Stimulated activated CD8-positive, alpha-beta memory T cell treated with anti-CD3 and anti-CD28 coated beads, Interleukin-7, amount 100 ng/mL, for 1 hour (primary cell): ENCODE measurements around the gene PSMB9.
"Not testable (repeated sequence)": the region's sequence is repeated elsewhere in the genome, so short reads cannot be mapped to it uniquely, and the experiment has no call there.

Experiments
- DNase-seq, 2 donors: peaks; one replicate each; pipeline ENCODE4 v3.0.0-alpha.2; 2020; ENCODE audit warnings: low read depth in 2 of 2

Gene PSMB9

GRCh38 chr6:32860674-32861073 lies 6.7 kb downstream of the PSMB9 start:
- no peak for DNase-seq

DNA sequence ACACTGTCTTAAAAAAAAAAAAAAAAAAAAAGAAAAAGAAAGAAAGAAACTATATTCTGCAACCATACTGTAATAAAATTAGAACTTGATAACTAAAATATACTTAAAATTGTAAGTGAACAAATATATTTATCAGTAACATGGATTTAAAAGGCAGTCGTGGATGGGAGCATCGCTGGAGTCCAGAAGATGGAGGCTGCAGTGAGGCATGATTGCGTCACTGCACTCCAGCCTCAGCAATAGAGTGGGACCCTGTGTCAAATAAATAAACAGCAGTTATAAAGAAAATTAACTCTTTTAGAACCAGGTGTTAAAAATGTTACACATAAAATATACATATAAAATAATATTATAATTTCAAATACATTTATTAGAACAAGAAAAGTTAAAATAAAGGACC lies 8.7 kb downstream of the PSMB9 start:
- no peak for DNase-seq

- DNase-seq = no peak
Observed at GRCh38 chr6:32865724-32866443, 11.9 kb downstream of the PSMB9 start.

DNA sequence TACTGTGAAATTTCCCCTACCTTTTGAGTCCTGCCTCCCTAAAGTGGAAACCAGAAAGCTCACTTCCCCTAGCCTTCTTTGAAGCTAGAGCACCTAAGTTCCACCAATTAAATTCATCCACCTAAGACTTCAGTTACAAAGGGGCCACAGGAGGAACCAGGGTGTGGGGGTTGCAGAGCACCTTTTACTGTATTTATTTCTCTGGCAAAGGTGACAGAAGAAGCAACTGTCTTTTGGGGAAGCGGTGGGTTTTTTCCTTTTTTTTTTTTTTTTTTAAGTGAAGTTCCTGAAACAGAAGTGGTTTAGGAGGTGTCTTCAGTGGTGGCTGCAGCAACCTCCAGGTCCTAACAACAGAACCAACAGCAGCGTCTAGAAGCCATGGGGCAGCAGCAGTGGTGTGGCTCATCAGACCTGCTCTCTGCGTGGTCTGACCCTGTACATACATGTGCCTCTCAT lies 13.1 kb downstream of the PSMB9 start:
- no peak for DNase-seq

- no peak for DNase-seq
Observed at GRCh38 chr6:32867554-32868256, 13.7 kb downstream of the PSMB9 start.

DNA sequence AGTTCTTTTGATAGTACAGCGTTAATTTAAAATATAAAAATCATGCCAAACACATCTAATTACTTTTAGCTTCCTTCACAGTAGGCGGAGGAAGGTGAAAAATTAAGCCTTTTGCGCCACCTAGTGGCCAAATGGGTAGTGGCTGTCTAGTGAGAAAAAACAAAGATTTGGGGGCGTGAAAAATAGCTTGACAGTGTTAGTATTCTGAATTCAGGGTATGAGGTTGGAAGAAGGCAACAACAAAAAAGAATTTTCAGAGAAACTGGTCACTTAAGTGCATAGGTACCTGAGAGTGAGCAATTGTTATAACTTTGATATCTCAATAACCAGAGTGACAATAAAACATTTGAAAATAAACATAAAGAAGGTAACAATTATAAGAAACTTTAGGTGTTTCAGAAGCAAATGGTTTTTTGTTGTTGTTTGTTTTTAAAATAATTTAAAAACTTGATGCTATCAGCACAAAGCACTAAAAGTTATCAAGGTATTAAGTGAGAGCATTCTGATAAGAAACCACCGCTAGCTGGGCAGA lies 14.3 kb downstream of the PSMB9 start:
- DNase-seq = peak; percentile 77 to 84

DNA sequence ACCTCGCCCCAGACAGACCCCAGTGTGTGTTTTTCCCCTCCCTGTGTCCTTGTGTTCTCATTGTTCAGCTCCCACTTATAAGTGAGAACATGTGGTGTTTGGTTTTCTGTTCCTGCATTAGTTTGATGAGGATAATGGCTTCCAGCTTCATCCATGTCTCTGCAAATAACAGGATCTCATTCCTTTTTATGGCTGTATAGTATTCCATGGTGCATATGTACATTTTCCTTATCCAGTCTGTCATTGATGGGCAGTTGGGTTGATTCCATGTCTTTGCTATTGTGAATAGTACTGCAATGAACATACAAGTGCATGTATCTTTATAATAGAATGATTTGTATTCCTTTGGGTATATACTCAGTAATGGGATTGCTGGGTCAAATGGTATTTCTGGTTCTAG lies 20.0 kb downstream of the PSMB9 start:
- DNase-seq = not testable (repeated sequence)

DNA sequence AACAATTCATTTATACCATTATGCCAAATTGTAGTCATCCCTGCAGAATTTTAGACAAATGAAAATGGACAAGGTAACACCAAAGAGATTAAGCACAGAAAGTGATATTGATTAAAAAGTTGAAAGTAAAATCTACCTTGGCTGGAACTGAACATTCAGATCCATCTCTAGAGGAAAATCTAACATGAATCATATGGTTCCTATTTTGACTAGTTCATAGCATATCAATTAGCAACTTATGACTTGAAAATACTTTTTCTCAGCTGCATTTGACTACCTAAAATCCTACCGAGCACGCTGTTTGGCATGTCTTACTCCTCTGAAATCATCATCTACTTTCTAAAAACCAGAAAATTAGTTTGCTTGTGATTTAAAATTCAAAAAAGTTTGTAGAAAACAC lies 22.6 kb downstream of the PSMB9 start:
- no peak for DNase-seq

DNA sequence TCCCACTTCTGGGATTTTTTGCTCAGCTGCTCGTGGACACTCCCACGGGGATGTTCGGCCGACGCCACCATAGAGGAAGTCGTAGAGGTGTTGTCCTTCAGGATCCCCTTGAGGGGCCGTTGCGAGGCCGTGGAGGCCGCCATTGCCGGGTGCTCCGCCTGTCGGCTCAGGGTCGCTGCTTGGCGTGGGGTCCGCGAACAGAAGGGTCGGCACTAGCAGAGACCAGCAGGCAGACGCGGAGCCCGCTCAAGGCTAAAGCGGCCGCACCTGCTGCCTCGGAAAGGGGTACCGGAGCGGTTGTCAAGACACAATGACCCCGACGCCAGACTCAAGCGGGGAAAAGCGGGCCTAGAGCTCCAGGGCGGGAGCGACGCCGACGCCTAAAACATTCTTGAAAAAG lies 25.7 kb downstream of the PSMB9 start:
- no peak for DNase-seq

DNA sequence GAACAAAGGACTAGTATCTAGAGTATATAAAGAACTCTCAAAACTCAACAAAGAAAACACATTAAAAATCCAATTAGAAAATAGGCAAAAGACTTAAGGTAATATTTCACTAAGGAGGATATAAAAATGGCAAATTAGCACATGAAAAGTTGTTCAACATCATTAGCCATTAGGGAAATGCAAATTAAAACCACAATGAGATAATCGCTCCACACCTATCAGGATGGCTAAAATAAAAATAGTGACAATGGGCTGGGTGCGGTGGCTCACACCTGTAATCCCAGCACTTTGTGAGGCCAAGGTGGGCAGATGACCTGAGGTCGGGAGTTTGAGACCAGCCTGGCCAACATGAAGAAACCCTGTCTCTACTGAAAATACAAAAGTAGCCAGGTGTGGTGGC lies 27.0 kb downstream of the PSMB9 start:
- DNase-seq = not testable (repeated sequence)

DNA sequence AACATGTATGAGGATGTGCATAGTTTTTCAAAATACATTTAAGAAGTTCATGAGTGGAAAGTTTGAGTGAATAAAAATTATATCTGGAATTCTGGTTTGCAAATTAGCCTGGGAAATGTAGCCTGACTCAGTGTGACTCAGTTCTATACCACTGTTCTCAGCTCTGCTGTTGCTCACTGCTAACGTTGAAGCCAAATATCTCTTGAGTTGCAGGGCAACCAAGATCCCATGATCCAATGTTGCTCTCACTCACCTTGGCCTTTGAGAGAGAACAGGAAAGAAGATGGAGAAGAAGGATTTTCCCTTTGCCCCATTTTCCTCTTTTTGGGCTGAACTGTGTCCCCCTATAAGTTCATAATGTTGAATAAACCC lies 28.9 kb downstream of the PSMB9 start:
- DNase-seq = no peak

GRCh38 chr6:32883789-32884188 lies 29.8 kb downstream of the PSMB9 start:
- DNase-seq = no peak

DNA sequence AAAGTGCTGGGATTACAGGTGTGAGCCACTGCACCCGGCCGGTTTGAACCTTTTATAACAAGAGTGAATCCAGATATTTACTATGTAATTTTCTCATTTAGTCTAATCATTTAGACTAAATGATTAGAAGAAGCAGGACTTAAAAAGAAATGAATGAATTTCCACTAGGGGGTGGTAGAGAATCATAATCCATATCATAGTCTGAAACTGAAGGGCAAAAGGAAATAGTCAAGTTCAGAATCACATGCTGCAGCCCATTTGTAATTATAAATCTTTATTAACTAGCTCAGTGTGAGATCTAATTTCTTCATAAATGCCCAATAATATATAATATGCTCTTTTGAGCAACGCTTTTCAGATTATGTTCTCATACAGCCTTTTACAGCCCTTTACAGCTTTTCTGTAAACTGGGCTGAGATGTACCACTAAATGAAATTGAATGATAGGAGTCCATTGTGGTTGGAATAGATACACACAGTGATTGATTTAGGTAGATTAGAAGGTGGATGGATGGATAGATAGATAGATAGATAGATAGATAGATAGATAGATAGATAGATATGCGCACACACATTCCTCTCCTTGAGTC lies 31.8 kb downstream of the PSMB9 start:
- DNase-seq = no peak

- DNase-seq = no peak
Observed at GRCh38 chr6:32886681-32887383, 32.8 kb downstream of the PSMB9 start.

DNA sequence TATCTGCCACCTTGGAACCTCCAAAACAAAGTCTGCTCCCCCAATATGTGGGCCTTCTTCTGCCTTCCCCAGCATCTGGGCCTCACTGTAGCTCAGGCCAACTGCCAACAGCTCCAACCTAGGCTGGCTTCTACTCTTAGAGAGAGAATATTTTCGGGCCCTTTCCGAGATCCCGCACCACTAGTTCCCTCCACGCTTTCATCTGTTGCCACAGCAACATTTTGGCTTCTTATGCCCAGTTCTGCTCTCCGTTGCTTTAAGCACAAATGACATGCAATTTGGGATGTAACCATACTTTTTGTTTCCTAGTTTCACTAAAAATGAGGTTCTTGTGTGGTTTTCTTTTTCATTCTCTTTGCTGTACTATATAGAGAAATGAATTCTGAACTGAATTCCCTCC lies 33.6 kb downstream of the PSMB9 start:
- no peak for DNase-seq

- no peak for DNase-seq
Observed at GRCh38 chr6:32888576-32888975, 34.6 kb downstream of the PSMB9 start.

DNA sequence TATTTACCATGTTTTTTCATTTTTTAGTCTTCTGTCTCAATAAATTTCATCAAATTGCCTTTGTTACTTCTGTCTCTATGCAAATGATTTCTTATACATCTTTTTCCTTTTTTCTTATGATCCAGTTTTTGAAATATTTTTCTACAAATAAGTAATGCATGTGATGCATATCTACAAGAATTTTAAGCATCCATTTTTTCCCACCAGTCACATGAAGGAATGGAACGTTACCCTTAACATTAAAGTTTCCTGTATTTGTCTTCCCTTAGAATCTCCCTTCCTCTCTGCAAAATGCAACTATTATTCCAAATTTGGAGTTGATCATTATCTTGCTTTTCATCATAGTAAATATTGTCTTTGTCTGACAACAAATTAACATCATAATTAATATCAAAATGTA lies 35.5 kb downstream of the PSMB9 start:
- no peak for DNase-seq

GRCh38 chr6:32890831-32891230 lies 36.8 kb downstream of the PSMB9 start:
- no peak for DNase-seq

GRCh38 chr6:32894085-32895005 lies 40.4 kb downstream of the PSMB9 start:
- DNase-seq = peak; percentile 87 to 94

GRCh38 chr6:32895006-32895345 lies 41.0 kb downstream of the PSMB9 start:
- DNase-seq = no peak

DNA sequence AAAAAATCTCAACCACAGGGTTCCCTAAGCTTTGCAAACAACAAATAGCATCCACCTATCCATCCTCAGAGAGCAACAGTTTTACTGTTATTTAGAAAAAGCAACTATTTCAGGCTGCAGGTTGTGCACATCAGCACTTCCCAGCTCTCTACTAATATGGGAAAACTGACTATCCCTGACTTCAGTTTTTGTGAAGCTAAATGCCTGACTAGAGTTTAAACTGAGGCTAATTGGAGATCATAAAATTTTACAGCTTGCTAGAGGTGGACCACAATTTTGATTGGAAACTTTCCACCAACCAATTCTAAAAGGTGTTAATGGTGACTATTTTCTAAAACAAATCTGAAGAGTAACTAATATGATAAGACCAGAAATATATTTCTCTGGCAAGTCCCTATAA lies 50.0 kb downstream of the PSMB9 start:
- no peak for DNase-seq
